ENCODE data around the gene KIF1B. TPM values are rescaled to one million over a fixed set of nuclear protein-coding genes. Genes with fewer than 3 reads are reported as not detected.

The KIF1B gene
- total RNA-seq, 1 experiment from 2014 or later, result 28.1 TPM

DNA sequence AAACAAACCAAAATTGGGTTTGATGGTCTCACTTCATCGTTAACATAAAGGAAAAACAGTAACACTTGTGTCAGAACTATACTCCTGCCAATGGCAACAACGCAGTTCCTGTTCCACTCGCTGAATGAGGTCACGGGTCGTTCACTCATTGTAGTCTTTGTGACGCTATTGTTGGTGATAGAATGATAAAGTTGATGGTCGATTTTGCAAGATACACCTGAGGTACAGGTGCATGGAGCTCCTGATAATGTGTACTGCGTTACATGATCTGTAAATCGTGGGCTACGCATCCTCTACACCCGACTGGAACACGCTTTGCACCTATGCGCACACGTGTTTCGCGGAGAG, 219.5 kb downstream of the KIF1B start:
- Histone ChIP-seq H4K20me1 (ENCODE audit: insufficient read depth) (no peaks in the 10 kb centered on the region), H3K27me3 (ENCODE audit: insufficient read depth, low read length) (no peaks in the 10 kb centered on the region), H3K9ac (ENCODE audit: low read length) (peak overlapping the region; percentile 92), H3K79me2 (ENCODE audit: insufficient read depth, low read length) (peaks cover 8% of the 10 kb centered on the region; the same call in 1 of the 2 replicates), H3K9me3 (ENCODE audit: control insufficient read depth in 1 of 2, insufficient read depth in 1 of 2, low read depth in 1 of 2, low read length in 2 of 2) (no peaks in the 10 kb centered on the region), H3K27ac (ENCODE audit: low read depth, low read length) (peak overlapping the region; percentile 66), H3K9me2 (ENCODE audit: insufficient read depth) (no peaks in the 10 kb centered on the region), H3K4me3 (replicated peaks in 1 of 2; ENCODE audit: low read depth in 1 of 2, low read length in 2 of 2) (peak overlapping the region; percentile 67 to 90), H3K4me2 (ENCODE audit: low read length) (peak overlapping the region; percentile 81), H3K36me3 (ENCODE audit: control insufficient read depth in 1 of 2, insufficient read depth in 2 of 2, low read length in 2 of 2) (no peaks in the 10 kb centered on the region), H2AFZ (ENCODE audit: low read depth, low read length, poor library complexity, severe bottlenecking) (no peak overlapping the region), H3K4me1 (ENCODE audit: control insufficient read depth in 1 of 2, insufficient read depth in 2 of 2, low read length in 2 of 2) (peaks cover 2 to 19% of the 10 kb centered on the region in 2 experiments; a peak in 3 of 4 replicates)
- ChIA-PET CTCF (interaction anchor here (0.7 to 2.2 kb wide), 9 partner anchors 27 to 437 kb away, joined by 3 to 25 read pairs (median 4); partner anchors contain the start of gene PGD), POLR2A (interaction anchor here (1.1 to 1.2 kb wide), 2 partner anchors 26 to 64 kb away, joined by 3 to 7 read pairs; no protein-coding TSS in a partner anchor), RAD21 (ENCODE audit: low non-redundant PET in 1 of 2, low total read pairs in 2 of 2, uncharacterized antibody in 2 of 2, unreplicated experiment in 2 of 2) (interaction anchor here in 1 of 2 experiments (0.6 to 1.2 kb wide), 3 partner anchors 30 to 438 kb away, joined by 3 to 5 read pairs (median 3); no protein-coding TSS in a partner anchor)
- TF ChIP-seq, protein P1, sequence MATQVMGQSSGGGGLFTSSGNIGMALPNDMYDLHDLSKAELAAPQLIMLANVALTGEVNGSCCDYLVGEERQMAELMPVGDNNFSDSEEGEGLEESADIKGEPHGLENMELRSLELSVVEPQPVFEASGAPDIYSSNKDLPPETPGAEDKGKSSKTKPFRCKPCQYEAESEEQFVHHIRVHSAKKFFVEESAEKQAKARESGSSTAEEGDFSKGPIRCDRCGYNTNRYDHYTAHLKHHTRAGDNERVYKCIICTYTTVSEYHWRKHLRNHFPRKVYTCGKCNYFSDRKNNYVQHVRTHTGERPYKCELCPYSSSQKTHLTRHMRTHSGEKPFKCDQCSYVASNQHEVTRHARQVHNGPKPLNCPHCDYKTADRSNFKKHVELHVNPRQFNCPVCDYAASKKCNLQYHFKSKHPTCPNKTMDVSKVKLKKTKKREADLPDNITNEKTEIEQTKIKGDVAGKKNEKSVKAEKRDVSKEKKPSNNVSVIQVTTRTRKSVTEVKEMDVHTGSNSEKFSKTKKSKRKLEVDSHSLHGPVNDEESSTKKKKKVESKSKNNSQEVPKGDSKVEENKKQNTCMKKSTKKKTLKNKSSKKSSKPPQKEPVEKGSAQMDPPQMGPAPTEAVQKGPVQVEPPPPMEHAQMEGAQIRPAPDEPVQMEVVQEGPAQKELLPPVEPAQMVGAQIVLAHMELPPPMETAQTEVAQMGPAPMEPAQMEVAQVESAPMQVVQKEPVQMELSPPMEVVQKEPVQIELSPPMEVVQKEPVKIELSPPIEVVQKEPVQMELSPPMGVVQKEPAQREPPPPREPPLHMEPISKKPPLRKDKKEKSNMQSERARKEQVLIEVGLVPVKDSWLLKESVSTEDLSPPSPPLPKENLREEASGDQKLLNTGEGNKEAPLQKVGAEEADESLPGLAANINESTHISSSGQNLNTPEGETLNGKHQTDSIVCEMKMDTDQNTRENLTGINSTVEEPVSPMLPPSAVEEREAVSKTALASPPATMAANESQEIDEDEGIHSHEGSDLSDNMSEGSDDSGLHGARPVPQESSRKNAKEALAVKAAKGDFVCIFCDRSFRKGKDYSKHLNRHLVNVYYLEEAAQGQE (IDR thresholded peaks at IDR 0.05; ENCODE audit: low read depth), result no peak
- no peak for TF ChIP-seq EZH2phosphoT487 (IDR thresholded peaks at IDR 0.05; ENCODE audit: borderline replicate concordance)
- TF ChIP-seq YY1 (IDR thresholded peaks at IDR 0.05; ENCODE audit: extremely low read depth, insufficient replicate concordance, low read depth, low read length), result no peak
- no peak for TF ChIP-seq SP1 (IDR thresholded peaks at IDR 0.05; ENCODE audit: low read depth)
- TF ChIP-seq EGR1 (IDR thresholded peaks at IDR 0.05; ENCODE audit: low read depth), result no peak
- no peak for TF ChIP-seq RAD21 (IDR thresholded peaks at IDR 0.05; ENCODE audit: low read depth)
- no peak for TF ChIP-seq ZNF274 (IDR thresholded peaks at IDR 0.05; ENCODE audit: low read depth, low read length)
- TF ChIP-seq, protein P2, sequence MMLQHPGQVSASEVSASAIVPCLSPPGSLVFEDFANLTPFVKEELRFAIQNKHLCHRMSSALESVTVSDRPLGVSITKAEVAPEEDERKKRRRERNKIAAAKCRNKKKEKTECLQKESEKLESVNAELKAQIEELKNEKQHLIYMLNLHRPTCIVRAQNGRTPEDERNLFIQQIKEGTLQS (IDR thresholded peaks at IDR 0.05), result no peak
- no peak for TF ChIP-seq SRF (IDR thresholded peaks at IDR 0.05; ENCODE audit: low read depth)
- no peak for TF ChIP-seq ELF1 (IDR thresholded peaks at IDR 0.05; ENCODE audit: borderline replicate concordance, low read depth)
- TF ChIP-seq EZH2 (IDR thresholded peaks at IDR 0.05), result no peak
- no peak for TF ChIP-seq POLR2AphosphoS5 (IDR thresholded peaks at IDR 0.05; ENCODE audit: low read depth, low read length)
- no peak for TF ChIP-seq ZFX (IDR thresholded peaks at IDR 0.05)
- TF ChIP-seq TCF7L2 (IDR thresholded peaks at IDR 0.05; ENCODE audit: borderline replicate concordance, extremely low read depth, insufficient read depth, insufficient read length), result no peak
- BruUV-seq (replicated peaks), result TSS peak; percentile 79
- DNase-seq (ENCODE audit: low read depth, low spot score), result no peak
- ATAC-seq, result no peak
- intact Hi-C loops (cut with micrococcal nuclease), result loop anchor here (1.0 to 5.0 kb wide), 3 partner anchors 64 to 803 kb away; no protein-coding TSS in a partner anchor

All from HCT116 (cell line).